Measurements from ENCODE around the gene KCNK2. TPM values are rescaled to one million over a fixed set of nuclear protein-coding genes. Genes with fewer than 3 reads are reported as not detected.

KCNK2 gene
- total and polyA plus RNA-seq, 10 of the 15 experiments (the other 5 are each of a cell fraction or from before 2014, with no cell fraction given) = 0.04 to 0.13 (median 0.08) TPM; not detected in 4

GRCh38 chr1:215188302-215188950 is 105.9 kb downstream of the KCNK2 start:
- no peak for DNase-seq (ENCODE audit: low read depth, low spot score)
- no peak for TF ChIP-seq RUNX3 (IDR thresholded peaks at IDR 0.05; ENCODE audit: low read length)
- no peak for TF ChIP-seq E2F8 (IDR thresholded peaks at IDR 0.05; ENCODE audit: low read depth, partially characterized antibody)
- no peak for TF ChIP-seq MXI1 (IDR thresholded peaks at IDR 0.05; ENCODE audit: low read depth, low read length)
- TF ChIP-seq SUZ12 (IDR thresholded peaks at IDR 0.05; ENCODE audit: unreplicated experiment) = no peak
- TF ChIP-seq BMI1 (IDR thresholded peaks at IDR 0.05; ENCODE audit: borderline replicate concordance) = no peak
- TF ChIP-seq CHD2 (IDR thresholded peaks at IDR 0.05; ENCODE audit: borderline replicate concordance, low read depth, low read length) = no peak
- no peak for TF ChIP-seq HSF1 (IDR thresholded peaks at IDR 0.05; ENCODE audit: low read depth, low read length)
- no peak for TF ChIP-seq IKZF2 (IDR thresholded peaks at IDR 0.05)
- TF ChIP-seq ZNF24 (IDR thresholded peaks at IDR 0.05) = no peak
- TF ChIP-seq, protein P1, sequence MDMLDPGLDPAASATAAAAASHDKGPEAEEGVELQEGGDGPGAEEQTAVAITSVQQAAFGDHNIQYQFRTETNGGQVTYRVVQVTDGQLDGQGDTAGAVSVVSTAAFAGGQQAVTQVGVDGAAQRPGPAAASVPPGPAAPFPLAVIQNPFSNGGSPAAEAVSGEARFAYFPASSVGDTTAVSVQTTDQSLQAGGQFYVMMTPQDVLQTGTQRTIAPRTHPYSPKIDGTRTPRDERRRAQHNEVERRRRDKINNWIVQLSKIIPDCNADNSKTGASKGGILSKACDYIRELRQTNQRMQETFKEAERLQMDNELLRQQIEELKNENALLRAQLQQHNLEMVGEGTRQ (IDR thresholded peaks at IDR 0.05; ENCODE audit: borderline replicate concordance, low read depth, low read length) = no peak
- TF ChIP-seq CREM (IDR thresholded peaks at IDR 0.05; ENCODE audit: low read depth) = no peak
- no peak for TF ChIP-seq SIX5 (IDR thresholded peaks at IDR 0.05; ENCODE audit: low read depth, low read length, severe bottlenecking)
- TF ChIP-seq JUNB (IDR thresholded peaks at IDR 0.05) = no peak
- no peak for TF ChIP-seq NFYB (IDR thresholded peaks at IDR 0.05; ENCODE audit: insufficient read depth, low read depth, low read length)
- no peak for TF ChIP-seq ZNF384 (IDR thresholded peaks at IDR 0.05; ENCODE audit: borderline replicate concordance, low read depth, low read length)
- TF ChIP-seq NR2F1 (conservative IDR thresholded peaks at IDR 0.05) = no peak
- no peak for TF ChIP-seq ATF7 (IDR thresholded peaks at IDR 0.05; ENCODE audit: low read depth)
- TF ChIP-seq EP300 (IDR thresholded peaks at IDR 0.05; ENCODE audit: borderline replicate concordance in 1 of 2, control insufficient read depth in 1 of 2, low read depth in 2 of 2, low read length in 2 of 2) = no peak
- TF ChIP-seq CEBPB (IDR thresholded peaks at IDR 0.05; ENCODE audit: borderline replicate concordance in 1 of 2, low read depth in 2 of 2, low read length in 2 of 2) = no peak
- Histone ChIP-seq H4K20me1 (ENCODE audit: control insufficient read depth, insufficient read depth) (no peaks in the 10 kb centered on the region), H3K36me3 (ENCODE audit: control insufficient read depth in 2 of 2, insufficient read depth in 2 of 2, low read length in 1 of 2) (no peaks in the 10 kb centered on the region), H2AFZ (ENCODE audit: control insufficient read depth, low read depth, low read length) (no peak overlapping the region), H3K27me3 (replicated peaks in 1 of 2; ENCODE audit: control insufficient read depth in 2 of 2, insufficient read depth in 2 of 2, low read length in 1 of 2) (no peaks in the 10 kb centered on the region), H3K4me2 (ENCODE audit: control insufficient read depth, insufficient read depth) (no peak overlapping the region), H3K27ac (ENCODE audit: control insufficient read depth, insufficient read depth) (no peak overlapping the region), H3K4me3 (no peak overlapping the region), H3K79me2 (ENCODE audit: control insufficient read depth, insufficient read depth, low read length) (no peaks in the 10 kb centered on the region), H3K9ac (ENCODE audit: control insufficient read depth, insufficient read depth, low read length) (no peak overlapping the region), H3K4me1 (ENCODE audit: control insufficient read depth, insufficient read depth, low read length) (no peaks in the 10 kb centered on the region), H3K9me3 (replicated peaks; ENCODE audit: control insufficient read depth, insufficient read depth, low read length) (no peaks in the 10 kb centered on the region)
- intact Hi-C loops (cut with micrococcal nuclease; ENCODE audit: unreplicated experiment) = no loop called here
- ChIA-PET SMC1A (ENCODE audit: uncharacterized antibody, unreplicated experiment) (no interaction called here), POLR2A (no interaction called here), CTCF (no interaction called here), RAD21 (ENCODE audit: unreplicated experiment) (no interaction called here)
- in situ Hi-C loops (cut with MboI) = no loop called here
- FAIRE-seq = no peak
- no peak for ATAC-seq
- no TSS peak for BruUV-seq (replicated peaks)

Measured in GM12878 (cell line).